GM11168 (cell line): ENCODE results near the gene TEX2.
"Not testable (repeated sequence)": the region's sequence is repeated elsewhere in the genome, so short reads cannot be mapped to it uniquely, and the experiment has no call there.

ENCODE experiments used
- in situ Hi-C: fragments of 300-500 bp; cut with MboI; formaldehyde crosslinking; loops from one replicate; pipeline ENCODE4 v1.12.0; 2022; ENCODE audit warnings: low sequenced_read_pairs; ENCODE audit not compliant: unreplicated experiment

Gene TEX2

DNA sequence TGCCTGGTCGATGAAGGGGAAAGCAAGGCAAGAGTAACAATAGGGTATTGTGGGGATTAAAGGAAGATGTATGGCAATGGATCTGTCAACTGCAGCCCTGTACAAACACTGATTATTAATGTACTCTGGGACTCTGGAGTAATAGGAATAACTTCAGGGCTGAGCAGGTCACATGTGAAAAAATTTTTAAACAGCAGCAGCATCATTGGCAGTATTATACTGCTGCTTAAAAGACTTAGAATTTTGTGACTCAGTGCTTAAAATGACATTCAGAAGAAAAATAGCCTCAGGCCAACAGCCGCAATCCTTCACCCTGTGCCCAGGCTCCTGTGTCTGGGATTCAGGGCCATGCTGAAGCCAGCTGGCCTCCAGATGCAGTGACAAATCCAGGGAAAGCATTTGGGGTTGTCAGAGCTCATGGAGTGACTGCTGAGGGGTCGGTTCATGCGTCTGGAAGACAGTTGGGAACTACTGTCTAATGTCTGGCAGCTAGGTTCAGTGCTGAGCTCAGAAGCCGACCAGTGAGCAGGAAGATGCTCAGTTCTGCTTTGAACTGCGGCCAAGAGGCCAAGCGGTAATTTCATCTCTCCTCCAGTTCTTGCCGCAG, 22.2 kb downstream of the TEX2 start:
- in situ Hi-C loops = no loop called here

DNA sequence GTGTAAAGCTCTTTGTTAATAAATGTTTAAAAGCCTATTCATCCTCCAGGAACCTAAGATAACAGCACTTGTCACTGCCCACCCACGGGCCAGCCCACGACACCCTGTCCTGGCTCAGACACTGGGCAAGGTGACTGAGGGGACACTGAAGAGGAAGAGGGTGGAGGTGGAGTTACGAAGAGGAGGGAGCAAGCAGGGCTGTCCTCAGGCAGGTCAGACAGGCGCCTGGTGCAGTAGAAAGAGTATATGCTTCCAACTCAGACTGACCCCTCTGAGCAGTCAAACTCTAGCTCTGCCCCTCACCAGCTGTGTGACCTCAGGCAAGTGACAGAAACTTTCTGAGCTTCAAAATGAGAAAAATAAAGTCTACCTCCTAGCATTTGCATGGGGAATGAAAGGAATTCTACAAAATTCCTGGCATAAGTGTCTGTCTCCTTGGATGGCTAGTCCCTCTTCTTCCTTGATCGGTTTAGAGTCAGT, 22.8 kb downstream of the TEX2 start:
- in situ Hi-C loops = no loop called here

DNA sequence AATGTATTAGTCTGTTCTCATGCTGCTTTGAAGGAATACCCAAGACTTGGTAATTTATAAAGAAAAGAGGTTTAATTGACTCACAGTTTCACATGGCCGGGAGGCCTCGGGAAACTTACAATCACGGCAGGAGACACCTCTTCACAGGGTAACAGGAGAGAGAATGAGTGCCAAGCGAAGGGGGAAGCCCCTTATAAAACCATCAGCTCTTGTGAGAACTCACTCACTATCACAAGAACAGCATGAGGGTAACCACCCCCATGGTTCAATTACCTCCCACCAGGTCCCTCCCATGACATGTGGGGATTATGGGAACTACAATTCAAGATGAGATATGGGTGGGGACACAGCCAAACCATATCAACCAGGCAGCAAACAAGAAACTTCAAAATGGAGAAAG, 24.6 kb downstream of the TEX2 start:
- in situ Hi-C loops = not testable (repeated sequence)

DNA sequence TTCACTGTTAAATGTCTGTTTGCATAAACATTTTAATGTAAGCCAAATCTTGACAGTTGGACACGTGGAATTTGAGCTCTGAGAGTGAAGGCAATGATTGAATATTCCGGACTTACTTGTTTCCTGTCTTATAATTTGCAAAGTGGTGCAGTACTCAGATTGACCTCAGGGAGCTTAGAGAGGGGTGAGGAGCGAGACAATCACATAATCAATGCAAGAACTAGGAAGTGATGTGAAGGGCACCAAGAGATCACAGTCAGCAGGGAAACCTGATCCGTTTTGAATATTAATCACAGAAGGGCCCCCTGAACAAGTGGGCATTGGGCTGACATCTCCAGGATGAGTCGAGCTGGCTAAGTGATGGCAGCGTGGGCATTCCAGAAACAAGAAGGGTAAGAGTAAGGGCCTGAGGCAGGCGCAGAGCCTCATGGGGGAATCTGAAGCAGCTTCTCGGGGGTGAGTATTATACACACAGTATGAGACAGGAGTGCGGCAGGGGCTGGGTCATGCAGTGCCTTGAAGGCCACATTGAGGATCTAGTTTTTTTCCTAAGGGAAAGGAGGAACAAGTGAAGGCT, 26.1 kb downstream of the TEX2 start:
- in situ Hi-C loops = no loop called here

DNA sequence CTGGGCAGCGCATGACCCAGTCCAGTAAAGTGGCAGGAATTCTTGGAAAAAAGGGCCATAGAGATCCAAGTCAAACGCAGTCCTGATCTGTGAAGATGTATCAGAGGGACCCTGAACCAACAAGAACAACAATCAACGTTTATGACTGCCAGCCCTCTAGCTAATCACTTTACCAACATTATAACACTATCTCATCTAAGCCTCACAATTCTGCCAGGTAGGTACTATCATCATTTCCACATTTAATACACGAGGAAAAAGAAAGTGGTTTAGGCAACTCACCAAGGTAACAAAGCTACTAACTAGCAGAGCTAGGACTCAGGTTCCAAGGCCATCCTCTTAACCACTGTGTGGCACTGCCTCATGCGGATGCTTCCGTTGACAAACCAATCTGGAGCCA, 28.1 kb downstream of the TEX2 start:
- in situ Hi-C loops = no loop called here

DNA sequence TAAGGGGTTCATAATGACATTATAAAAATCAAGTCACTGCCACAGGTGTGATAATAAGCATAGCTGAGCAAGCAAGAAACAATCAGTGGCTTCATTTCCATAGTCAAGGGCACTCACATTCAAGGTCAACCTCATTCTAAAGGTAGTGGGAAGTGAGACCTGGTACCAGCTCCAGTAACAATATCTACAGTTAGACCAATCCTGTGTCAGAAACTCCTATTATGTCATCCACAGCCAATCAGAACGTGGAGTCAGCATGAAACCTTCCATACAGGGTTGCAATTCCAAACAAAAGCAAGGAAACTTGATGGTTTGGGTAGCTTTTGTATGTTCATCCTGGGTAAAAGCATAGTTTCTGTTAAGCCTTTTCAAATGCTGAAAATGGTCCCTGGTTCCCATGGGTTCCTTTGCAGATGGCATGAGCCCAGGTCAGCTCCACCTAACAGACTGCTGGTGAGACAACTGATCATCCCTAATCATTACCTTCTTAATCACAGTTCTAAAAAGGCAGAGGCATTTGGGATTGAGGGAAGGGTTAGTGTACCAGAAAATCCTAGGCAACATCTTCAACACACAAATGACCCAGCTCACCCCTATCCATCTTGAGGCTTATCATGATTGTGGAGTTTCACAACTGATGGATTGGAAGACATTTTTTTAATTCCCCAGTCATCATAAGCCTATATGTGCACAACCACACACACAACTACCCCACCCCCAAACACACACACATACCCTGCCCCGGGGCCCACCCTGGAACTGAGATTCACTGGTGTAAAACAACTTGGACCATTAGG, 30.4 kb downstream of the TEX2 start:
- in situ Hi-C loops = no loop called here

DNA sequence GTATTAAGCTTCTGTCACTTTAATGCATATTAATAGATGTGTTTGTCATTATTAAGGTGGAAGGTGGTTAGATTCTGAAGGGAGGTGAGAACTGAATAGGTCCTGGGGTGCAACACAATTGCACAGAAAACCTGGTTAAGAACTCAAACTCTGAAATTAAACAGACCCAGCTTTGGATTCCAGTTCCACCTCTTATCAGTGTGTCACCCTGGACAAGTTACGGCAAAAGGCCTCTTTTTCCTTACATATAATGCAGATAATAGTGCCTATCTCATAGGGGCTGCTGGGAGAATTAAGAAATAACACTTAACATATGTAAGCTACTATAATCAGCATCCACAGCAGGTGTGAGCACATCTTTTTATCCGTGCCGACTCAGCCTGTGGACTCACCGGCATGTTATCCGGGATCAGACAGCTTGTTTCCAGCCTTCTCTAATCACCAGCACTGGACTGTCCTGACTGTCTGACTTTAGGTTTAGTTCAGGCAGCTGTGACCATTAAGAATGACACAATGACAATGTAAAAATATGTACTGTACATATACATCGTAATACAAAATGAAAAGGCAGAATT, 31.4 kb downstream of the TEX2 start:
- in situ Hi-C loops = no loop called here

DNA sequence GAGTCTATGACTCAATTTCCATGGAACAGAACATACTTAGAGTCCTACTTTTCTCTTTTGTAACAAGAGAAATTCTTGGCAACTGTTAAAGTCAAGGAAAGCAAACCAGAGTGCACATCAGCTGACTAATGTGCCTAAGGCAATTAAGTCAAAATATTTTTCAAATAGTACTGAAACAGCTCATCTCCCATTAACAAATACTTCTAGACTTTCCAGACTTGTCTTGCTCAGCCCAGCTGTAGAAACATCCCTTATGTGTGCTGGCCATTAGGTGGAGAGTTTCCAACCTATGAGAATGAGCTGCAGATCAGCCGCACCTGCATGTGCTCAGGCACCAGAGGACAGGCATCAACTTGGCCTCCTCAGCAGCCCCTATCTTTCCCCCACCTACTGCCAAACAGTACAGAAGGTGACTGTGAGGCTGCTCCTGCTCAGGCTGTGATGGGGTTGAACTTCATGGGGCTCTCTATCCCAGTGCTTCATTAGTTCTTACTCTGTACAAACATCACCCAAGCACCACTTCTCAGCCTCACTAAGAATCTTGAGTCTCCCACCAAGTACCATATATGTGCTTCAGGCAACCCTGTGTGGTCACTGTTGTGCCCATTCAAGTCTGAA, 32.2 kb downstream of the TEX2 start:
- in situ Hi-C loops = no loop called here

DNA sequence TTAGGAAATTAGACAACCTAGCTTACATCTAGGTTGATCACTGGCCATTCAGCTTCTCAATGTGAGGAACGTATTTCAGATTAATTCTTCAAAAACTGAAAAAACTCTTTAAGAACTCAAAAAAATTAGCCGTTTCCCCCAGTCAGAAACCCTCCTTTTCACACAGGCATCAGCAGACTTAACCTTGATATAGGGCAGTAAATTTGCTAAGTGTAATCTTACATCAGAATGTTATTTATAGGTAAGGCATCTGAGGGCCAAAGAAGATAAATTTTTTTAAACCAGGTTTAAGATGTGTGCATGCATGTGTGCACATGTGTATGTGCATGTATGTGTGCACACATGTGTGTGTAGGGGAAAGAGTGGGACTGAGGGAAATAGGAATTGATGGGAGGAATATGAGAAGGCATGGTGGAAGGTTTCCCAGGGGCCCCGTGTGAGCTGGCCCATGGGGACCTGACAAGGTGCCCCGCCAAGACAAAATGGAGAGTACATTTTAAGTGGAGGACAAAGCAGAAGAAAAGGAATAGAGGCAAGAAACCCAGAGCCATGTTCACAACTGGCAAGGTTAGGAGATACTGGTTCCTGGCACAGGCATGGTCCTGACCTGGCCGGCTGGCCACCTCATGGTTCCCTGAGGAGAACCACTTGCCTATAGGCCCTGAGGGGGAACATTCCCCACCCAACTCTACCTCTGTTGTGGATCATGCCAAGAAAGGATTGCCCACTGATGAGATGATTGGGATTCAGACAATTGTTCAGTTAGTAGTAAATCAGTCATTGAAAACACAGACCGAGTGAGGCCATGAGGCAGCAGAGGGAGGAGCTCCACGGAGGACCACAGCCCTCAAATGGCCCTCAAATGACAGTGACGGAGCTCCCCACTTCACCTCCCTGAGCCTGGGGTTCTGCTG, 33.0 kb downstream of the TEX2 start:
- in situ Hi-C loops = no loop called here

DNA sequence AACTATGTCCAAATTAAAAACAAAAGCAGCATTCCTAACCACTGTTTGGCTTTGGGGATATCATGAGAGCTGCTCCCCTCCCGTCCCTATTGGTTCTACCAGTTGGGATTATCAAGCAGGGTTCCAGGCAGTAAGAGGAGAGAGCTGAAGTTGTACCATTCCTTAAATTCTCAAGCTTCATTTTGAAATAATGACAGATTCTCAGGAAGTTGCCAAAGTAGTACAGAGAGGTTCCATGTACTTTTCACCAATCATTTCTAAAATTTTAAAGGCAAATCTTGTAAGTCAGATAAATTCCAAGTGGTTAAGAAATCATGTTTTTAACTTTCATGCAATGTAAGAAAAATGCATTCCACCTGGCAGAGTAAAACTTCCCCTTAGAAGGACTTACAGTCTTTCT, 36.9 kb downstream of the TEX2 start:
- in situ Hi-C loops = no loop called here

DNA sequence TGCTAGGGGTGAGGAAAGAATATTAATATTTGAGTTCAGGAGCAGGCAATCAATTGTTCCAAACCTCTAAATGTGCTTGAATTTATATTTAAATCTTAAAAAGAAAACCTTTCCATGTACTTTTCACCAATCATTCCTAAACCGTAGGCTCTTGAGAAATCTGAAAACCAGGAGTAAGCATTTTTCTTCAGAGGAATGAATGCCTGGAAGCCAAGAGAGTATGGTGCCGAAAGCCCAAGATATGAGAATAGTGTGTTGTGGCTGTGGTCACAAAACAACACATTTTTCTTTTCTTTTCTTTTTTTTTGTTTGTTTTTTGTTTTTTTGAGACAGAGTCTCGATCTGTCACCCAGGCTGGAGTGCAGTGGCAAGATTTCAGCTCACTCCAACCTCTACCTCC, 37.6 kb downstream of the TEX2 start:
- in situ Hi-C loops = no loop called here

DNA sequence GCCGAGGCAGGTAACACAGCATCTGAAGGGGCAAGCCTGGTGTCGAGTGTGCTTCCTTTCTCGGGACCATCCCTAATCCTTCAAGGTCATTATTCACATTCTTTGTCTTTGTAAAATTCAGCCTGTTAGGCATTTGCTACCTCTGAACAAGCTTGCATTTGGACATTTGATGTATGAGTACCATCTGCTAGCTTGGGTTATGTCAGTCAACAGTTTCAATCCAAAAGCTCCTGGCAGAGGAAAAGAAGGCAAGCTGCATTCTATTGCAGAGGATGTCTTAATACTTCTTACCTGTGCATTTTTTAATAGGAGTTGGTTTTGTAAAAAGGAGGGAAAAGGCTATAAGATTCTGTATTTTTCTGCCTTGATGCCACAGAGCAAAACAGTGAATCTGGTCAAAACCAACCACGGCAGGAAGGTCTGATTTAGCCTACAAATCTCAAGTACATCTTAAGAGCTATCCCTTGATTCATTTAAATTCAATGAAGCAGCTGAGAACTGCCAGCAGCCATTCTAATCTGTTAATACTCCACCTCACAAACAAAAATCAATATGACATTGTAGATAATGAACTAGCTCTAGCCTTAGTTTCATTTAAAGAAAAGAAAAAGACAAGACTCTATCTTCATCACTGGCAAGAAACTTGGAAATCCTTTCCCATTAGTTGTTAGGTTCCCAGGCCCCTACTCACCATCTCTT, 39.0 kb downstream of the TEX2 start:
- in situ Hi-C loops = no loop called here

DNA sequence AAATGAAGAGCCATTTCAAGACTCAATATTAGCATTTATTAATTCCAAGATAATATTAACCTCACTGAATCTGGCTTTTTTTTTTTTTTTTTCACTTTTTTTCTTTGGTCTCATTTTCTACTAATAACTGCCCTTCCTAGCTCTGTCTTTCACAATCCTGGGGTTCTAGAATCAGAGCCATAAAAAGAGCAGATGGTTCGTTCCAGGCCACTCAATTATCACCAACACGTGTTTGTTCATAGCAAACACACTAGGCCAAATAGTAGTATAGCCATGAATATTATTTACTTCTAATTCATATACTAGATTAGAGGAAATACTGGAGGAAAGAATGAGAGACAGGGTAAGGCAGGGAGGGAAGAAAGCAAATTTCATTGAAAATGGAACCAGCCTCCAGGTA, 39.8 kb downstream of the TEX2 start:
- in situ Hi-C loops = no loop called here

DNA sequence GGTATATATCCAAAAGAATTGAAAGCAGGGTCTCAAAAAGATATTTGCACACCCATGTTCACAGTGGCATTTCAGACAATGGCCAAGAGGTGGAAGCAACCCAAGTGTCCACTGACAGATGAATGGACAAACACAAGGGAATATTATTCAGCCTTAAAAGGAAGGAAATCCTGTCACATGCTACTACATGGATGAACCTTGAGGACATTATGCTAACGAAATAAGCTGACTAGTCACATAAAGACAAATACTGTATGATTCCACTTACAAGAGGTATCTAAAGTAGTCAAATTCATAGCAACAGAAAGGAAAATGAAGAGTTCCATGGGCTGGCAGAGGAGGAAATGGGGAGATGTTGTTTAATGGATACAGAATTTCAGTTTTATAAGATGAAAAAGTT, 41.4 kb downstream of the TEX2 start:
- in situ Hi-C loops = no loop called here

DNA sequence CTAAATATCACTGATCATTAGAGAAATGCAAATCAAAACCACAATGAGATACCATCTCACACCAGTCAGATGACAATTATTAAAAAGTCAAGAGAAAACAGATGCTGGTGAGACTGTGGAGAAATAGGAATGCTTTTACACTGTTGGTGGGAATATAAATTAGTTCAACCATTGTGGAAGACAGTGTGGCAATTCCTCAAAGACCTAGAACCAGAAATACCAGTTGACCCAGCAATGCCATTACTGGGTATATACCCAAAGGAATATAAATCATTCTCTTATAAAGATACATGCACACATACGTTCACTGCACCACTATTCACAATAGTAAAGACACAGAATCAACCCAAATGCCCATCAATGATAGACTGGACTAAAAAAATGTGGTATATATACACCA, 42.5 kb downstream of the TEX2 start:
- in situ Hi-C loops = not testable (repeated sequence)

DNA sequence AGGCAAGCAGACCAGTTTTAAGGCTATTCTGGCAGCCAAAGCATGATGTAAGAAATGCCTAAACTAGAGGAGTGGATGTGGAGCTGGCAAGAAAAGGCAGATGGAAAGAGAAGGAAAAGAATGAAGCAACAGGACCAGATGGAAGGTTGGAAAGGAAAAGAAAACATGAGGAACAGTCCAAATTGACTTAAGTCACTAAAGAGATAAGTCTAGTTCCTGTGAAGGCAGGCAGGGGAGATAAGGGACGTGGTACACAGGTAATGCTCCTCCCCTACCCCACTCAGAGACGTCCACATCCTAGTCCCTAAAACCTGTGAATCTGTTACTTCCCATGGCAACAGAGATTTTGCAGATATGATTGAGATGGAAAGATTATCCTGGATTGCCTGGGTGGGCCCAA, 43.5 kb downstream of the TEX2 start:
- in situ Hi-C loops = no loop called here

DNA sequence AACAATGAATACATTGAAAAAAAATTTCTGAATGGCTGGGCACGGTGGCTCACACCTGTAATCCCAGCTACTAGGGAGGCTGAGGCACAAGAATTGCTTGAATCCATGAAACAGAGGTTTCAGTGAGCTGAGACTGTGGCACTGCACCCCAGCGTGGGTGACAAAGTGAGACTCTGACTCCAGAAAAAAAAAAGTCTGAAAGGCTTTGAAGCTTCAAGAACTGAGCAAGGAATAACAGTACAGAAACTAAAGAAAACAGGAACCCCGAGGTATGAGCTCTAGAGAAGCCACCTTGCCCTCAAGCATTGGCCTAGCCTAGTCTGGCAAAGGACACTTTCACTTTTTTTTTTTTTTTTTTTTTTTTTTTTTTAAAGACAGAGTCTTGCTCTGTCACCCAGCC, 45.0 kb downstream of the TEX2 start:
- in situ Hi-C loops = no loop called here

DNA sequence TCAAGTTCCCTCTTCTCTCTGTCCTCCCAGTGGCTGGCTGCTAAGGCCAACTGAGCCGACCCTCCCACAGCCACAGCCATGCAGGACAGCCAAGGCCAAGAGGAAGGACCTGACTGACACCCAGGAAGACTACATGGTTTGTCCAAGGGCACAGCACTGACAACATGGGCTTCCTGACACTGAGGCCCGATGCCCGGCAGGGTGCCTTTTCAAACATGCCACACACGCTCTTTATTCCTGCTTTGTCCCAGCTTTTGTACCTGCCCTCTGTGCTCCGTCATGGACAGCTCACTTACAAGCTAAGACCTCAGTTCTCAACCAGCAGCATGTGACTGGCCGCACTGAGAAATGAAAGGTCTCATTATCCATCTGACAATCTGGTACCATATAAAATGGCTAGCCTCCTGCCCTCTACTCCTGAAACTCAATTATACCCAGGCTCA, 45.8 kb downstream of the TEX2 start:
- in situ Hi-C loops = no loop called here
